GM06990 (cell line): ENCODE measurements around the gene TMEM39A.
A peak's percentile ranks its signal among the peaks of the same experiment; 100 is the strongest.

Experiments used
- DNase-seq: peaks from one replicate; pipeline ENCODE4 v3.0.0-alpha.2; 2011; ENCODE audit not compliant: insufficient read length; ENCODE audit errors: extremely low read depth
- H3K27me3 ChIP-seq: replicated peaks from 2 replicates; pipeline ENCODE4 v1.6.0; 2011; ENCODE audit warnings: low read length; ENCODE audit not compliant: control insufficient read depth, insufficient read depth
- H3K36me3 ChIP-seq: 2 replicates; pipeline ENCODE4 v1.5.1; 2011; ENCODE audit warnings: low read length; ENCODE audit not compliant: control insufficient read depth, insufficient read depth
- H3K4me3 ChIP-seq: replicated peaks from 2 replicates; pipeline ENCODE4 v1.5.1; 2011; ENCODE audit warnings: low read depth, mild to moderate bottlenecking, control low read depth, low read length
- CTCF ChIP-seq: IDR thresholded peaks from 2 replicates; pipeline ENCODE4 v1.5.1; 2011; ENCODE audit warnings: low read length, control low read depth, mild to moderate bottlenecking, inconsistent platforms; ENCODE audit not compliant: insufficient read depth, poor library complexity, severe bottlenecking

TMEM39A gene

GRCh38 chr3:119463171-119464169 lies at the start of gene TMEM39A:
TSS of gene TMEM39A (minus strand) at chr3:119463615. CDS start at chr3:119462074, 1,541 bp downstream.
- Histone ChIP-seq H3K4me3 (peak within 1 kb of the TSS; percentile 85), H3K36me3 (peaks cover 4% of the 10 kb centered on the region), H3K27me3 (no peaks in the 10 kb centered on the region)
- peak; percentile 99 for DNase-seq
- TF ChIP-seq CTCF: no peak

GRCh38 chr3:119510690-119511089 lies 47.3 kb upstream of the TMEM39A start:
- no peak overlapping the region for H3K4me3 ChIP-seq
- no peak for DNase-seq
- no peak for TF ChIP-seq CTCF
- H3K36me3 ChIP-seq: peaks cover 7% of the 10 kb centered on the region
- no peaks in the 10 kb centered on the region for H3K27me3 ChIP-seq

GRCh38 chr3:119508172-119508845 lies 44.9 kb upstream of the TMEM39A start:
- DNase-seq: no peak
- Histone ChIP-seq H3K36me3 (peaks cover 3% of the 10 kb centered on the region), H3K27me3 (no peaks in the 10 kb centered on the region), H3K4me3 (no peak overlapping the region)
- TF ChIP-seq CTCF: no peak

GRCh38 chr3:119507404-119507803 lies 44.0 kb upstream of the TMEM39A start:
- DNase-seq: no peak
- Histone ChIP-seq H3K27me3 (no peaks in the 10 kb centered on the region), H3K36me3 (peaks cover 3% of the 10 kb centered on the region), H3K4me3 (no peak overlapping the region)
- TF ChIP-seq CTCF: no peak

- no peaks in the 10 kb centered on the region for H3K27me3 ChIP-seq
- H3K4me3 ChIP-seq: no peak overlapping the region
- DNase-seq: no peak
- no peak for TF ChIP-seq CTCF
- peaks cover 3% of the 10 kb centered on the region for H3K36me3 ChIP-seq
These were observed 43.2 kb upstream of the TMEM39A start for GRCh38 chr3:119506631-119507030.
